Activated CD4-positive, alpha-beta T cell treated with anti-CD3 and anti-CD28 coated beads, Interleukin-2, amount 10 ng/mL, durations not matched to agents 7 days and 5 days (primary cell): Measurements from ENCODE around the gene USP14. TPM values are rescaled to one million over a fixed set of nuclear protein-coding genes. Genes with fewer than 3 reads are reported as not detected.
"Not testable (repeated sequence)": the region's sequence is repeated elsewhere in the genome, so short reads cannot be mapped to it uniquely, and the experiment has no call there.

ENCODE experiments used
- CTCF ChIA-PET: fragments of 350-600 bp; sonication (Branson Sonifier 250); formaldehyde crosslinking; loops from one replicate; lab custom pipeline; 2021; ENCODE audit warnings: antibody characterized with exemption; lab: Charles Lee
- POLR2A ChIA-PET: fragments of 350-600 bp; sonication (Branson Sonifier 250); formaldehyde crosslinking; loops from one replicate; lab custom pipeline; 2021; ENCODE audit warnings: antibody characterized with exemption; lab: Charles Lee
- DNase-seq: peaks from one replicate; pipeline ENCODE4 v3.0.0-alpha.2; 2020
- H3K27ac Mint-ChIP-seq: one replicate; pipeline ENCODE4 v1.8.0; 2021; ENCODE audit warnings: mild to moderate bottlenecking, moderate library complexity, mixed read lengths
- H3K27me3 Mint-ChIP-seq: one replicate; pipeline ENCODE4 v1.8.0; 2021; ENCODE audit warnings: mixed read lengths
- H3K36me3 Mint-ChIP-seq: one replicate; pipeline ENCODE4 v1.8.0; 2021; ENCODE audit warnings: low read depth, mixed read lengths
- H3K4me1 Mint-ChIP-seq: one replicate; pipeline ENCODE4 v1.8.0; 2021; ENCODE audit warnings: mixed read lengths
- H3K4me3 Mint-ChIP-seq: one replicate; pipeline ENCODE4 v1.8.0; 2021; ENCODE audit warnings: mild to moderate bottlenecking, moderate library complexity, mixed read lengths
- H3K9me3 Mint-ChIP-seq: one replicate; pipeline ENCODE4 v1.8.0; 2021; ENCODE audit warnings: mixed read lengths
- total RNA-seq, 2 experiments: library from RNA; stranded (reverse); gene quantifications; one replicate each; pipeline ENCODE4 v1.2.3, GENCODE V29; 2021

Gene USP14
- 10 to 100 TPM; 67.4 to 82.5 TPM for total RNA-seq

DNA sequence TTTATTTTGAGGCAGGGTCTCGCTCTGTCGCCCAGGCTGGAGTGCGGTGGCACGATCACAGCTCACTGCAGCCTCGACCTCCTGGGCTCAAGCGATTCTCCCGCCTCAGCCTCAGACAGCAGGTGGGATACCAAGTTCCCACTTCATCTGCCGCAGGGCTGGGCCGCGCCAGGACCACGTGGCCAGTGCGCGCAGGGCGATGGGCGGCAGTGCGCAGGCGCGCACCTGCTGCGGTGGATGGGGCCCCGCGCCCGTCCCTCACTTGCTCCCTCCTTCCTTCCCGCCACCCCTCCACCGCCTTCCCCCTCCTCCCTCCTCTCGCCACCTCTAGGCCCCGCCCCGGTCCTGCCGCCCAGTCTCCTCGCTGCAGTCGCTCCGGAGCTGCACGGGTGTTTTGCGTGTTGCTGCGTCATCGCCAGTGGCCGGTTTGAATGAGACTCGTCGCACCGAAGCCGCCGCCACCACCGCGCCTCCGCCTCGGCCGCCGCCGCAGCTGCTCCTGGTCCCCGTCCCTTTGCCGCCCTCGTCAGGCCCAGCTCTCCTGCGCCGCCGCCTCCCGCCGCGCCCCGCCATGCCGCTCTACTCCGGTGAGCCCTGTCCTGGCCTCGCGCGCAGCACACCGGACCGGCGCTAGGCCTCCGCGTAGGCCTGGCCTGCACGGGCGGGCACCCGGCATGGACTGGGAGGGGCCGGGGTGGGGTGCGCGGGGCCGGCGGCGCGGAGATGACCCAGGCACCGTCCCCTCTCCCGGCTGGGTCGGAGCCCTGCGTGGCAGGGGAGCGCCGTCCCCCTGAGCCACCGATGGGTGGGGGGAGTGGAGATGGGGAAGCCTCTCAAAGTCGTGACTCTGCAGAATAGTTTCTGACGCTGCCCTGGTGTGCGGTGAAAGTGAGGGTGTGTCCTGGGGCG is at the start of gene USP14:
TSS of gene USP14 (plus strand) at position 430 of the 909 bp plus-strand sequence. CDS start at position 572, 142 bp downstream.
- ChIA-PET POLR2A (no interaction called here), CTCF (interaction anchor here (0.8 to 1.8 kb wide), 4 partner anchors 8 to 24 kb away, joined by 3 to 5 read pairs (median 4); no protein-coding TSS in a partner anchor)
- DNase-seq, result peak; percentile 98
- Mint-ChIP-seq H3K4me1 (peaks cover 32% of the 10 kb centered on the region), H3K27ac (peak within 1 kb of the TSS; percentile 98), H3K36me3 (peaks cover 8% of the 10 kb centered on the region), H3K9me3 (no peaks in the 10 kb centered on the region), H3K4me3 (peak within 1 kb of the TSS; percentile 90), H3K27me3 (no peaks in the 10 kb centered on the region)

DNA sequence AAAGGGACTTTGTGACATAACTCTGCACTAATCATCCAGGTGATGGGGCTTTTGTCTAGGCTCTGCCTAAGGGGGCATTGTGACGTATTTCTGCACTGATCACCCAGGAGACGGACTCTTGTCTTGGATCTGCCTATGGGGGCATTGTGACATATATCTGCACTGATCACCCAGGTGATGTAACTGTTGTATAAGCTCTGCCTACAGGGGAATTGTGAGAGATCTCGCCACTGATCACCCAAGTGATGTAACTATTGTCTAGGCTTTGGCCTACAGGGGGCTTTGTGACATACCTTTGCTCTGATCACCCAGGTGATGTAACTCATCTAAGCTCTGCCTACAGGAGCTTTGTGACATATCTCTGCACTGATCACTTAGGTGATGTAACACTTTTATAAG is 49.7 kb upstream of the USP14 start:
- POLR2A ChIA-PET, H3K27me3 Mint-ChIP-seq, DNase-seq, H3K36me3 Mint-ChIP-seq, CTCF ChIA-PET, H3K4me3 Mint-ChIP-seq, H3K27ac Mint-ChIP-seq: not testable (repeated sequence)
- peaks cover 23% of the 10 kb centered on the region for H3K9me3 Mint-ChIP-seq
- peaks cover 10% of the 10 kb centered on the region for H3K4me1 Mint-ChIP-seq

GRCh38 chr18:109130-109921 is 49.0 kb upstream of the USP14 start:
- H3K27ac Mint-ChIP-seq, result not testable (repeated sequence)
- DNase-seq, result peak; percentile 71

DNA sequence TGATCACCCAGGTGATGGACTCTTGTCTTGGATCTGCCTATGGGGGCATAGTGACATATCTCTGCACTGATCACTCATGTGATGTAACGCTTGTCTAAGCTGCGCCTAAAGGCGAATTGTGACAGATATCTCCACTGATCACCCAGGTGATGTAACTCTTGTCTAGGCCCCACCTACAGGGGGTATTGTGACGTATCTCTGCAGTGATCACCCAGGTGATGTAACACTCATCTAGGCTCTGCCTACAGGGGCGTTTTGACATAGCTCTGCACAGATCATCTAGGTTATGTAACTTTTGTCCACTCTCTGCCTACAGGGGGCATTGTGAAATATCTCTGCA is 48.5 kb upstream of the USP14 start:
- Mint-ChIP-seq H3K9me3 (peaks cover 23% of the 10 kb centered on the region), H3K4me1 (peaks cover 10% of the 10 kb centered on the region)
- POLR2A ChIA-PET, CTCF ChIA-PET, H3K27me3 Mint-ChIP-seq, H3K36me3 Mint-ChIP-seq, H3K27ac Mint-ChIP-seq, H3K4me3 Mint-ChIP-seq: not testable (repeated sequence)
- peak; percentile 16 for DNase-seq

More at GRCh38 chr18:109130-109921, 49.0 kb upstream of the USP14 start:
- peaks cover 10% of the 10 kb centered on the region for H3K4me1 Mint-ChIP-seq
- H3K4me3 Mint-ChIP-seq, H3K27me3 Mint-ChIP-seq, POLR2A ChIA-PET, H3K36me3 Mint-ChIP-seq, CTCF ChIA-PET: not testable (repeated sequence)
- H3K9me3 Mint-ChIP-seq, result peaks cover 23% of the 10 kb centered on the region

GRCh38 chr18:110351-111201 is 47.8 kb upstream of the USP14 start:
- CTCF ChIA-PET, POLR2A ChIA-PET, H3K27ac Mint-ChIP-seq, H3K27me3 Mint-ChIP-seq, H3K4me3 Mint-ChIP-seq, H3K36me3 Mint-ChIP-seq: not testable (repeated sequence)
- H3K9me3 Mint-ChIP-seq, result peaks cover 23% of the 10 kb centered on the region
- peak; percentile 26 for DNase-seq
- H3K4me1 Mint-ChIP-seq, result peaks cover 10% of the 10 kb centered on the region

DNA sequence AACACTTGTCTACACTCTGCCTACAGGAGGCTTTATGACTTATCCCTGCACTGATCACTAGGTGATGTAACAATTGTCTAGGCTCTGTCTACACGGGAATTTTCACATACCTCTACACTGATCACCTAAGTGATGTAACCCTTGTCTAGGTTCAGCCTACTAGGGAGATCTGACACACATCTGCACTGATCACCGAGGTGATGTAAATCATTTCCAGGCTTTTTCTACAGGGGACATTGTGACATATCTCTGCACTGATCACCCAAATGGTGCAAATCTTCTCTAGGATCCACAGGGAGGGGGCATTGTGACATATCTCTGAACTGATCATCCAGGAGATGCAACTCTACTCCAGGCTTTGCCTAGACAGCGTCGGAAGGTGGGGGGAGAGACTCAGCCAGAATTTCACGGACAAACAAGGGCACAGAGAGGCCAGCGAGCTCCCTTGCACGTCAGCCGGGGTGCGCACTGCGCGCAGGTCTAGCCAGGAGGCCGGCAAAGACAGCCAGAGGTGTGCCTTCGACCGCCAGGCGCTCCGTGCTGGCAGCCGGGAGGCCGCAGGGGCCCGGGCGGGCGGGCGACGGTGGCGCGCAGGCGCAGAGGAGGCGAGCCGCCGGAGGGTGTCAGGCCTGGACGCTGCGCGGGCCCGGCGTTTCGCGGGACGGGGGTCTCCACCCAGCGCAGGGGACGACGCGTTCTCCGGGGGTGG is 46.9 kb upstream of the USP14 start:
- H3K27ac Mint-ChIP-seq, result peak overlapping the region; percentile 67
- DNase-seq, result peak; percentile 58

DNA sequence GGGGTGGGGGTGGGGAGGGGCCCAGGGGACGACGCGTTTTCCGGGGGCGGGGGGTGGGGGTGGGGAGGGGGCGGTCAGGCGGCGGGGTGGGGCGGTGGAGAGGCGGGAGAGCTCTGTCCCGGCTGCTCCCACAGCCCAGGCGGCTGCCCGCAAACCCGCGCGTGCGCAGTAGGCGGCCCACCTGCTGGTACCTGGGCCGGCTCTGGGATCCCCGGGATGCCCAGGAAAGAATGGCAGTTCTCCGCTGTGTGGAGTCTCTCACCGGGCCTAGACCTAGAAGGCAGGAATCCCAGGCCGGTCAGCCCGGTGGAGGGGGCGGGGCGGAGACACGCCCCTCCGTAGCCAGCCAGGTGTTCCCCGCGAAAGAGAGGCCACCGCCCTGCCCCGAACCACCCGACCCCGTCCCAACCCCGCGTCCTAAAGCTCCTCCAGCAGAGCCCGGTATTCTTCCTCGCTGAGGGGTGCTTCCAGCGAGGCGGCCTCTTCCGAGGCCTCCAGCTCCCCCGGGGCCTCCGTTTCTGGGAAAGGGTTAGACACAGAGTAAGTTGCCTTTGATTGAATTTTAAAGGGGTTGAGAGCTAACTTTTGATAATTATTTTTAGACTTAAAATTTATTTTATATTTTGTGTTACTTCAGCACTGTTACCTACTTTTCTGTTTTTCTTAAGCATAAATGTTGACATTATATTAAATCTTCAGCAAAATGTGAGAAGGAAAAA is 46.2 kb upstream of the USP14 start:
- CTCF ChIA-PET, result not testable (repeated sequence)
- POLR2A ChIA-PET, result interaction anchor here (0.5 kb wide), 1 partner anchor 227 kb away, joined by 3 read pairs; no protein-coding TSS in a partner anchor

More for the DNA sequence above, 46.9 kb upstream of the USP14 start:
- POLR2A ChIA-PET, result interaction anchor here (0.5 kb wide), 1 partner anchor 228 kb away, joined by 3 read pairs; no protein-coding TSS in a partner anchor
- Mint-ChIP-seq H3K27me3 (no peaks in the 10 kb centered on the region), H3K4me1 (peaks cover 10% of the 10 kb centered on the region), H3K36me3 (peaks cover 2% of the 10 kb centered on the region), H3K9me3 (peaks cover 23% of the 10 kb centered on the region), H3K4me3 (peak overlapping the region; percentile 69)
- CTCF ChIA-PET, result no interaction called here

GRCh38 chr18:120539-121260 is 37.7 kb upstream of the USP14 start:
- H3K27ac Mint-ChIP-seq, POLR2A ChIA-PET, H3K4me3 Mint-ChIP-seq, H3K27me3 Mint-ChIP-seq, H3K9me3 Mint-ChIP-seq, CTCF ChIA-PET, H3K4me1 Mint-ChIP-seq, H3K36me3 Mint-ChIP-seq, DNase-seq: not testable (repeated sequence)

More for the DNA sequence above, 46.2 kb upstream of the USP14 start:
- peaks cover 21% of the 10 kb centered on the region for H3K9me3 Mint-ChIP-seq
- H3K36me3 Mint-ChIP-seq, H3K27me3 Mint-ChIP-seq, H3K27ac Mint-ChIP-seq, H3K4me3 Mint-ChIP-seq: not testable (repeated sequence)
- DNase-seq, result peak; percentile 38
- peaks cover 10% of the 10 kb centered on the region for H3K4me1 Mint-ChIP-seq

DNA sequence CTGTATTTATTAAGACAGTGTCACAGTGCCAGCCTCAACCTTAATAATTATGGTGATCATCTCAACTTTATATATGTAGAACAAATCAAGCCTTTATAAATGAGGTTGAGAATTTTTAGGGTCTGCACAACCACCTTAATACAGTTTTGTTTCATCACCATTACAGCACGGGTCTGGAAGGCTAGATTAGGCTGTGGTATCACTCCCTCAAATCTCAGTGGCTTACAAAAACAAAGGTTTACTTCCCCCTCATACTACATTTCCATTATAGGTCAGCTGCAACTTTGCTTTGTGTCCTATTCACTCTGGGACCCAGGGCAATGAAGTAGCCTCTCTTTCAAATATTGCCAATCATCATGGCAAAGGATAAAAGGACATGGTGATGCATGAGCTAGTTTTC is 23.3 kb upstream of the USP14 start:
- H3K27me3 Mint-ChIP-seq, result no peaks in the 10 kb centered on the region
- ChIA-PET CTCF (interaction anchor here (1.4 kb wide), 1 partner anchor 23 kb away, joined by 5 read pairs; the partner anchor contains the start of gene USP14), POLR2A (no interaction called here)
- H3K4me1 Mint-ChIP-seq, result peaks cover 3% of the 10 kb centered on the region
- H3K36me3 Mint-ChIP-seq, result no peaks in the 10 kb centered on the region
- H3K4me3 Mint-ChIP-seq, result no peak overlapping the region
- H3K9me3 Mint-ChIP-seq, result peaks cover 2% of the 10 kb centered on the region
- no peak overlapping the region for H3K27ac Mint-ChIP-seq
- DNase-seq, result no peak

DNA sequence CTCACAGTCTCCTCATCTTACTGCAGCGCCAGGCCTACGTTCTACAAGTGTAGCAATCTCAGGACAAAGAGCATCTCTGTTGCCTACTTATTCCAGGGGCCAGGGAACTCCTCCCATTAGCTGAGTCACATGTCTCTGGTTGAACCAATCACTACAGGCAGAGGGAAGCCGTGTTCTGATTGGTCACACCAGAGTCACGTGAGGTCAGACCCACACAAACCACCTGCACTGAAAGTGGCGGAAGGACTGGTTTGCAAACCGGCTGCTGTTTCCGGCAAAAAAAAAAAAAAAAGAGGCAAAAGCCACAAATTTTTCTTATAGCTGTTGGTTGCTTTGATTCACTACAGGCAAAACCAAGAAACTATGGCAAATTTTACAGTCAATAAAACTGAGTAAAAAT is 21.9 kb upstream of the USP14 start:
- H3K4me3 Mint-ChIP-seq, result no peak overlapping the region
- ChIA-PET POLR2A (no interaction called here), CTCF (interaction anchor here (0.6 to 1.4 kb wide), 2 partner anchors 58 to 1531 kb away, joined by 3 to 5 read pairs; no protein-coding TSS in a partner anchor)
- H3K9me3 Mint-ChIP-seq, result no peaks in the 10 kb centered on the region
- H3K4me1 Mint-ChIP-seq, result peaks cover 3% of the 10 kb centered on the region
- peak overlapping the region; percentile 66 for H3K27ac Mint-ChIP-seq
- H3K27me3 Mint-ChIP-seq, result no peaks in the 10 kb centered on the region
- DNase-seq, result peak; percentile 52
- H3K36me3 Mint-ChIP-seq, result no peaks in the 10 kb centered on the region

GRCh38 chr18:137327-137726 is 21.0 kb upstream of the USP14 start:
- ChIA-PET CTCF (no interaction called here), POLR2A (no interaction called here)
- H3K36me3 Mint-ChIP-seq, result no peaks in the 10 kb centered on the region
- H3K4me3 Mint-ChIP-seq, result no peak overlapping the region
- H3K27me3 Mint-ChIP-seq, result no peaks in the 10 kb centered on the region
- H3K27ac Mint-ChIP-seq, result no peak overlapping the region
- H3K9me3 Mint-ChIP-seq, result no peaks in the 10 kb centered on the region
- peaks cover 3% of the 10 kb centered on the region for H3K4me1 Mint-ChIP-seq
- no peak for DNase-seq
